ENCODE measurements around the gene ACADL.

ACADL gene

DNA sequence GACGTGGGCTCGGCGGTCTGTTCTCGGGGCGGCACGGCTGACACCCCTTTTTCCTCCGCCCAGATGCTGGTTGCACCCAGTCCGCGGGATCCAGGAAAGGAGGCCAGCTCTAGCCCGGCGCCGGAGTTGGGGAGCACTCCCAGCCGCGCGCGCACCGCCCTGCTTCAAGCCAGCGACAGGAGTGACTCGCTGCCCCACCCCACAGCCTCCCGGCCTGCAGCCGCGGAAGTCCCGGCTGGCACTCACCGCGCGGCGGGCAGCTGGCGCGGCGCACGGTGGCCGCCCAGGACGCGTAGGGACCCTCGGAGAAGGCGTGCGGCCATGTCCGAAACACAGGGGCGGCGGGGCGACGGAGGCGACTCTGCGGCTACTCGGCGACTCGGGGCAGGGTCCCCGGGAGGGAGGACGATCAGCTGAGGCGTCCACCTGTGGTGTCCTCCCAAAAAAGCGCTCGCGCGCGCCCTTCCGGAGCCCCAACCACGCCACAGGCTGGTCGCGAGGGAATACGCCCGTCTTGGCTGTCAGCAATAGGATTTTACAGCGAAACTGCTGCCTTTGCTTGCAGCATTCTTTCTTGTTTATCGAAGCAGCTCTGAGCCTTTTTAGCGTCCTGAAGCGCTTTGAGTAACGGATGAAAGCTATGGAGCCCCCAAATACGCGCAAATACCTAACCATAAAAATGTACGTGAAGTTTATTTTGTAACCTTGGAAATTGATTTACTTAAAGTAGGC, at the start of gene ACADL:
ACADL (minus strand) TSS at position 507 of the 732 bp plus-strand sequence; CDS start at position 323, 184 bp downstream.
- no peak for ATAC-seq (replicated peaks; ENCODE audit: extremely low read depth, poor library complexity, severe bottlenecking)
- H3K27ac Mint-ChIP-seq (ENCODE audit: low read depth), result no peak within 1 kb of the TSS
- DNase-seq (ENCODE audit: low spot score in 2 of 2), result no peak
- peaks cover 7% of the 10 kb centered on the region for H3K4me1 Mint-ChIP-seq
- H3K27me3 Mint-ChIP-seq, result peaks cover 74% of the 10 kb centered on the region
- H3K4me3 Mint-ChIP-seq, result no peak within 1 kb of the TSS
- no peaks in the 10 kb centered on the region for H3K9me3 Mint-ChIP-seq
- peaks cover 2% of the 10 kb centered on the region for H3K36me3 Mint-ChIP-seq (ENCODE audit: insufficient read depth)

DNA sequence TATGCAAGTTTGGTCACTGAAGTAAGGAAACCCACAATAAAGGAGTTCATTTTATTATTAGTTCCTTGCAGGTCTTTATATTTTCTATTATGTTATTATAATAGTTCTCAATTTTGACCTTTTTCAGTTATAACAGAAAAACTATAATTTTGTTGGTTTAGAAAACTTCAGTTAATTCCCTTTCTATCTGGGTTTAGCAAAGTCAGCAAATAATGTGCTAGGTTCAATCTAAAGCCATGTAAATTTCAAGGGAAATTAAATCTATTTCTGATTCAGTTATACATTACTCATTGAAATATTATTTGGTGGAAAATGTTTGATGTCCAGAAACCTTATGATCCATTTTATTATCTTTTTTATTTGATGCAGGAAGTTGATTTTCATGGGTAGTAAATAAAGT, 46.1 kb upstream of the ACADL start:
- no peaks in the 10 kb centered on the region for H3K27me3 Mint-ChIP-seq
- H3K4me1 Mint-ChIP-seq, result no peaks in the 10 kb centered on the region
- H3K9me3 Mint-ChIP-seq, result no peaks in the 10 kb centered on the region
- DNase-seq (ENCODE audit: low spot score in 2 of 2), result no peak
- no peak overlapping the region for H3K4me3 Mint-ChIP-seq
- H3K27ac Mint-ChIP-seq (ENCODE audit: low read depth), result no peak overlapping the region
- H3K36me3 Mint-ChIP-seq (ENCODE audit: insufficient read depth), result no peaks in the 10 kb centered on the region
- ATAC-seq (replicated peaks; ENCODE audit: extremely low read depth, poor library complexity, severe bottlenecking), result no peak

DNA sequence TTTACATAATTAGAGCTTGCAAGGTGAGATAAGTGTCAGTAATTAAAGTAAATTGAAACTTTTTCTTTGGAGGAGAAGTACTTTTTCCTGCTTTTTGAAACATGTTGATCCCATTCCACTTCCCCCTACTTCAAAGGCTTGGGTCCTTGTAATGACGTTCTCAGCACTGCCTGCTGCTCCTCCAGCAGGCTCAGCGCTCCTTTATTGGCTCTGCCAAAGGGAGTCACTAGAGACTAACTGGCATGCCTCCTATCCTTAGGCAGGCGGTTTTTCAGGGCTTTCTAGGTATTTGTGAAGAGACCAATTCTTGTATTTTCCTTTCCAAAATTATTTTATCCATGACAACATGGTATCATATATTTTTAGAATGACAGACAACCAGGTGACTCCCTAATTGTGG, 43.9 kb upstream of the ACADL start:
- ATAC-seq (replicated peaks; ENCODE audit: extremely low read depth, poor library complexity, severe bottlenecking) (no peak), DNase-seq (ENCODE audit: low spot score in 2 of 2) (no peak)
- no peak overlapping the region for H3K27ac Mint-ChIP-seq (ENCODE audit: low read depth)
- H3K4me1 Mint-ChIP-seq, result no peaks in the 10 kb centered on the region
- H3K27me3 Mint-ChIP-seq, result no peaks in the 10 kb centered on the region
- no peaks in the 10 kb centered on the region for H3K9me3 Mint-ChIP-seq
- no peak overlapping the region for H3K4me3 Mint-ChIP-seq
- no peaks in the 10 kb centered on the region for H3K36me3 Mint-ChIP-seq (ENCODE audit: insufficient read depth)

- no peak for ATAC-seq (replicated peaks; ENCODE audit: extremely low read depth, poor library complexity, severe bottlenecking)
- Mint-ChIP-seq H3K4me3 (no peak overlapping the region), H3K4me1 (no peaks in the 10 kb centered on the region), H3K36me3 (ENCODE audit: insufficient read depth) (no peaks in the 10 kb centered on the region), H3K27ac (ENCODE audit: low read depth) (no peak overlapping the region), H3K27me3 (no peaks in the 10 kb centered on the region), H3K9me3 (no peaks in the 10 kb centered on the region)
- no peak for DNase-seq (ENCODE audit: low spot score in 2 of 2)
These were observed 43.0 kb upstream of the ACADL start for GRCh38 chr2:210268281-210268680.

DNA sequence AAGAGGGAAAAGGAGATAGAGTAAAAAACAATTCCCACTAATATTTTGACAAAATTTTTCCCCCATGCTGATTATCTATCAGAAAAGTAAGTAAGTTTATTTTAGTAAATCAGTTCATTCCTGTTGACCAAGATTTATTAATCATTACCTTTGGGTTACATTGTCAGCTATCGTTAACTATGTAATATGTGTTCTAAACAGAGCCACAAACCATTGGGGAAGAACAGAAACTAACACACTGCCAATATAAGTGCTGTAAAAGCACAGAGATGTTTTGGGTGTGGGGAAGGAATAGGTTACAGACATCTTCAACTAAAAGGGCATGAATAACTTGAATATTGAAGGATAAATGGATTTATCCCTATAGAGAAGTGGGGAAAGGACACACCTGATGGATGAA, 42.5 kb upstream of the ACADL start:
- ATAC-seq (replicated peaks; ENCODE audit: extremely low read depth, poor library complexity, severe bottlenecking), result no peak
- Mint-ChIP-seq H3K9me3 (no peaks in the 10 kb centered on the region), H3K4me1 (no peaks in the 10 kb centered on the region), H3K4me3 (no peak overlapping the region), H3K27ac (ENCODE audit: low read depth) (no peak overlapping the region), H3K36me3 (ENCODE audit: insufficient read depth) (no peaks in the 10 kb centered on the region), H3K27me3 (no peaks in the 10 kb centered on the region)
- DNase-seq (ENCODE audit: low spot score in 2 of 2), result no peak

DNA sequence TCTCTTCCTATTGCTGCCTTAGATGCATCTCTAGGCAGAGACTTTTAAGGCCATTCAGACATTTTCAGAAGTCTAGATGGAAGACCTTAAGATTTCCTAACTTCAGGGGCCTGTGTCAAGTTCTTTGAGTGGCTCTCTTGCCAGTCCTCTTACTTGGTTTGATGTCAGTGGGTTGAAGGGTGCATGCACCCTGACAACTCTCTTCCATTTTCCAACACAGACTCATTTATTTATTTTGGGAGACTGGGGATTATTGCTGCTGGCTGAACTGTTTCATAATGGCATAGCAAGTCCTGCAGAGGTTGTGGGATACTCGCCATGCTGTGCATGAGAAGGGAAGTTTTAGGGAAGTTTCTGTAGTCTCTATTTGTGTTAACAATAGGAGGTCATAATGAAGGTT, 39.0 kb upstream of the ACADL start:
- Mint-ChIP-seq H3K27ac (ENCODE audit: low read depth) (no peak overlapping the region), H3K27me3 (no peaks in the 10 kb centered on the region), H3K9me3 (no peaks in the 10 kb centered on the region), H3K36me3 (ENCODE audit: insufficient read depth) (no peaks in the 10 kb centered on the region), H3K4me1 (no peaks in the 10 kb centered on the region), H3K4me3 (no peak overlapping the region)
- no peak for ATAC-seq (replicated peaks; ENCODE audit: extremely low read depth, poor library complexity, severe bottlenecking)
- DNase-seq (ENCODE audit: low spot score in 2 of 2), result no peak

DNA sequence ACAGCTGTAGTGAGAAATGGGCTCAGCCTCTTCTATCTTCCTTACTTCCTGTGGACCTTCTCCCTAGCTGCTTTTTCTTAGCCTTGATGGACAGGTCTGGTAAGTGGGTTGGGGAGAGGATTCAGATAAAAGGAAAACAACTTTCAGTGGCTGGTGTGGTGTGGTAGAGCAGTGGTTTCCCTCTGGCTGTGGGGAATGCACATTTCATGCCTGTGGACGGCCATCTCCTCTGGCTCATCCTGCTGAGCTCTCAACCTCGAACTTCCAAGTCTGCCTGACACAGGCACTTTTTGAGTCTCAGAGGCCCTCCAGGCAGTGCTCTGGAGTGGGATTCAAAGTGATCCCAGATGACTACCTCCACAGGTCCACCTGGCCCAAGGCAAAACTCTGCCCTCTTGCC, 38.6 kb upstream of the ACADL start:
- H3K27ac Mint-ChIP-seq (ENCODE audit: low read depth), result no peak overlapping the region
- H3K9me3 Mint-ChIP-seq, result no peaks in the 10 kb centered on the region
- H3K36me3 Mint-ChIP-seq (ENCODE audit: insufficient read depth), result no peaks in the 10 kb centered on the region
- no peak overlapping the region for H3K4me3 Mint-ChIP-seq
- DNase-seq (ENCODE audit: low spot score in 2 of 2), result no peak
- H3K4me1 Mint-ChIP-seq, result no peaks in the 10 kb centered on the region
- no peak for ATAC-seq (replicated peaks; ENCODE audit: extremely low read depth, poor library complexity, severe bottlenecking)
- H3K27me3 Mint-ChIP-seq, result no peaks in the 10 kb centered on the region

GRCh38 chr2:210262036-210262435, 36.8 kb upstream of the ACADL start:
- ATAC-seq (replicated peaks; ENCODE audit: extremely low read depth, poor library complexity, severe bottlenecking) (no peak), DNase-seq (ENCODE audit: low spot score in 2 of 2) (no peak)
- Mint-ChIP-seq H3K9me3 (no peaks in the 10 kb centered on the region), H3K27me3 (no peaks in the 10 kb centered on the region), H3K4me1 (no peaks in the 10 kb centered on the region), H3K36me3 (ENCODE audit: insufficient read depth) (no peaks in the 10 kb centered on the region), H3K27ac (ENCODE audit: low read depth) (no peak overlapping the region), H3K4me3 (no peak overlapping the region)

DNA sequence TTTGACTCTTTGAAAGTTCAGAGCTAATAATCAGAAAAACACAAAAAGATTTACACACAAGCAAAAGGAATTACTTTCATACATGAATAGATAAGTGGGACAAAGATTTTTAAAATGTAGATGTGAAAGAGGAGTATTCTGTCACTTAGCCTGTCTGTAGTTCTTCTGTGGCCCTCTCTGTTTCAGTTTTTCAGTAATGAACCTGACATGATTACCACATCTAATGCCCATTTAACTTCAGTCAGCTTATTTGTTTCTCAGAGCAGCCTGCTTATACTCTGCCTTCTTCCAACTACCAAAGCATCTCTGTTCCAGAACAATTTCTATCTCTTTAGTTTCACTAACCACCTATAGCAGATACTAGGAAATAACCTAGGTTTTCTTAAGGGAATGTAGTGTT, 34.4 kb upstream of the ACADL start:
- Mint-ChIP-seq H3K4me3 (no peak overlapping the region), H3K4me1 (no peaks in the 10 kb centered on the region), H3K27me3 (no peaks in the 10 kb centered on the region), H3K27ac (ENCODE audit: low read depth) (no peak overlapping the region), H3K36me3 (ENCODE audit: insufficient read depth) (no peaks in the 10 kb centered on the region), H3K9me3 (no peaks in the 10 kb centered on the region)
- DNase-seq (ENCODE audit: low spot score in 2 of 2) (no peak), ATAC-seq (replicated peaks; ENCODE audit: extremely low read depth, poor library complexity, severe bottlenecking) (no peak)

DNA sequence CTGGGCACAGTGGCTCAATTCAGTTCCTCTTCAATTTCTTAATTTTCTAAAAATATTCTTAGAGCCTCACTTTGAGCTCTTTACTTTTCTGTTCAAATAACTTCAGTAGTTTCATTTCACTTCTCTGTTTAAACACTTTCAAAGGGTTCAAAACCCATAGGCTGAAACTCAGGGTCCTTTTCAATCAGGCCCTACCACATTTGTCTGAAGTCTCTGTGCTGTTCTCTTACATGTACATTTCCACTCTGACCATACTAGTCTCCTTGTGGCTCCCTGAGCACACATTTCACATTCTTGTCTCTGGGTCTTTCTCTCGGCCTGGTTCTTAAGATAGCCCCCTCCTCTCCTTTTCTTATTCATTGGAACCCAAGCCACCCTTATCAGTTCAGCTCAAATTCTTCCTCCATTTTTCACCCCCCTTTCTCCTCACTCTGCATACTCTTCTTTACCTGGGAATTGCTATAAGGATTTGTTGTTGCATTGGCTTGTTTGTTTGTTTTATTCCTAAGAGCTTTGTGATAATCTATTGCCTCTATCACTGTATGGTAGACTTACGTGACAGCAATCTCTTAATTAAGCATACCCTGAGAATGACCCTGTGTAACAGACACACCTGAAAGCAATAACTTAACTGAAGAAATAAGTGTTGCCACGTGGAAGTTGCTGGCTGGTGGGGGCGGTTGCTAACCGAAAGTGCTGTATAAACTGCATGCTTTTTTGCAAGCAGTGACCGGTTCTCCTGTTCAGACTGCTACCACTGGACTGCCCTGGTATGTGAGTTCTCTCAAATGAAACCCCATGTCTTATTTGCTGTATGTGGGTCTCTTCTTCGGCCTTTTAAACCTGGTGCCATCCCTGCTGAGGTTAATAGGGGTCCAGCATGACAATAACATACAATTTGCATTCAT, 27.7 kb upstream of the ACADL start:
- no peaks in the 10 kb centered on the region for H3K4me1 Mint-ChIP-seq
- no peak overlapping the region for H3K27ac Mint-ChIP-seq (ENCODE audit: low read depth)
- ATAC-seq (replicated peaks; ENCODE audit: extremely low read depth, poor library complexity, severe bottlenecking) (no peak), DNase-seq (ENCODE audit: low spot score in 2 of 2) (no peak)
- no peaks in the 10 kb centered on the region for H3K27me3 Mint-ChIP-seq
- no peak overlapping the region for H3K4me3 Mint-ChIP-seq
- H3K9me3 Mint-ChIP-seq, result no peaks in the 10 kb centered on the region
- H3K36me3 Mint-ChIP-seq (ENCODE audit: insufficient read depth), result peaks cover 2% of the 10 kb centered on the region

DNA sequence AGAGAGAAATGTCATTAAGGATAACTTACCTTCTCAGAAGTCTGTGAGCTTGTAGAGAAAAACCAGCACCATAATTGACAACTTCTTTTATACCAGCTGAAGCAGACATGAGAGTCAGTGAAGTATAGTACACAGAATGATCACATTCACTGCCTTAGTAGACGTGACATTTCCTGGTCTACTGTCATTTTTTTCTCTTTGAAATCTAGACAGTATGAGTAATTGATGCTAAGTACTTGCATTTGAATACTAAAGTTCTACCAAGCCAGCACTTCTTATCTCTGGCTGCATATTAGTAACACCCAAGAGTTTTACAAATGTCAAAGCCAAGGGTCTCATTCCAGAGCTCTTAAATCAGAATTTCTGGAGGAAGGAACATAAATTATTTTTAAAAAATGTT, 25.4 kb upstream of the ACADL start:
- Mint-ChIP-seq H3K36me3 (ENCODE audit: insufficient read depth) (peaks cover 2% of the 10 kb centered on the region), H3K4me3 (no peak overlapping the region), H3K27me3 (peaks cover 14% of the 10 kb centered on the region), H3K27ac (ENCODE audit: low read depth) (no peak overlapping the region), H3K9me3 (no peaks in the 10 kb centered on the region), H3K4me1 (no peaks in the 10 kb centered on the region)
- ATAC-seq (replicated peaks; ENCODE audit: extremely low read depth, poor library complexity, severe bottlenecking) (no peak), DNase-seq (ENCODE audit: low spot score in 2 of 2) (no peak)

GRCh38 chr2:210233487-210233886, 8.2 kb upstream of the ACADL start:
- no peaks in the 10 kb centered on the region for H3K4me1 Mint-ChIP-seq
- no peaks in the 10 kb centered on the region for H3K36me3 Mint-ChIP-seq (ENCODE audit: insufficient read depth)
- H3K4me3 Mint-ChIP-seq, result no peak overlapping the region
- no peak for DNase-seq (ENCODE audit: low spot score in 2 of 2)
- ATAC-seq (replicated peaks; ENCODE audit: extremely low read depth, poor library complexity, severe bottlenecking), result no peak
- H3K27me3 Mint-ChIP-seq, result peaks cover 33% of the 10 kb centered on the region
- H3K27ac Mint-ChIP-seq (ENCODE audit: low read depth), result no peak overlapping the region
- no peaks in the 10 kb centered on the region for H3K9me3 Mint-ChIP-seq

DNA sequence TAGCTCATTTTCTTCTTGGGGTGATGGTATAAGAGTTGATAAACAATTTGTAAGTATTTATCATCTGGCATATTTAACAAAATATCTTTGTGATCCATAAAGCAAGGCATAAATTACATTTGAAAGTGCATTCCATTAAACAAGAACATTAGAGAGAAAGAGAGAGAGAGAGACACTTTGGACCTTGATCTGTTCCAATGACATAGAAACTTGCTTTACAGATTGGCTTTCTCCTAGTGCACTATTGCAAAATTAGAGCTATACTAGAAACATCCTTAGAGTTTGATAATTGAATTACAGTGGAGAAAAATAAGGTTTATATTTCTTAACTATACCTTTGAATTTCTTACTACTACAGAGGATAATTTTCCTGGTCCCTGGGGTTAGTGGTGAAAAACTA, 5.7 kb upstream of the ACADL start:
- Mint-ChIP-seq H3K27ac (ENCODE audit: low read depth) (no peak overlapping the region), H3K4me3 (no peak overlapping the region), H3K27me3 (peaks cover 42% of the 10 kb centered on the region), H3K36me3 (ENCODE audit: insufficient read depth) (no peaks in the 10 kb centered on the region), H3K9me3 (no peaks in the 10 kb centered on the region), H3K4me1 (no peaks in the 10 kb centered on the region)
- no peak for ATAC-seq (replicated peaks; ENCODE audit: extremely low read depth, poor library complexity, severe bottlenecking)
- DNase-seq (ENCODE audit: low spot score in 2 of 2), result no peak
